NCI-H2196 treated with DMSO at 0.1 percent for 48 hours (cell line): ENCODE data around the gene REM1.

Experiments used
- DNase-seq: peaks from one replicate; lab custom pipeline; 2025; ENCODE audit not compliant: unreplicated experiment; lab: John Stamatoyannopoulos, UW

REM1 gene

GRCh38 chr20:31522731-31523130 is 47.6 kb downstream of the REM1 start:
- no peak for DNase-seq

- no peak for DNase-seq
These were observed 48.5 kb downstream of the REM1 start for GRCh38 chr20:31523361-31524283.

GRCh38 chr20:31527266-31527665 is 52.2 kb downstream of the REM1 start:
- DNase-seq = no peak
